Liver (tissue), 9 donors: Measurements from ENCODE around the gene ZIC2. TPM values are rescaled to one million over a fixed set of nuclear protein-coding genes. Genes with fewer than 3 reads are reported as not detected.

Source experiments
- DNase-seq: peaks from one replicate; pipeline ENCODE4 v3.0.0-alpha.2; 2017; ENCODE audit warnings: low spot score
- H3K27ac ChIP-seq, 2 donors: one replicate each; pipeline ENCODE4 v1.7.0; 2013; ENCODE audit warnings: inconsistent platforms in 2 of 2, low read length in 2 of 2, control low read depth in 1 of 2, low read depth in 1 of 2, mild to moderate bottlenecking in 1 of 2
- H3K27me3 ChIP-seq, 4 donors: one replicate each; pipeline versions ENCODE4 v1.6.1 to v1.7.0; 2013; ENCODE audit warnings: low read length in 3 of 4, inconsistent platforms in 1 of 4, mild to moderate bottlenecking in 1 of 4, moderate library complexity in 1 of 4; ENCODE audit not compliant: control insufficient read depth in 4 of 4, insufficient read depth in 4 of 4
- H3K36me3 ChIP-seq, 4 donors: one replicate each; pipeline versions ENCODE4 v1.6.1 to v1.7.0; 2013; ENCODE audit warnings: low read length in 3 of 4, mild to moderate bottlenecking in 3 of 4, low read depth in 1 of 4, moderate library complexity in 1 of 4; ENCODE audit not compliant: control insufficient read depth in 4 of 4, insufficient read depth in 3 of 4
- H3K4me1 ChIP-seq, 4 donors: one replicate each; pipeline versions ENCODE4 v1.6.1 to v1.7.0; 2013; ENCODE audit warnings: low read length in 3 of 4, mild to moderate bottlenecking in 3 of 4, moderate library complexity in 1 of 4; ENCODE audit not compliant: control insufficient read depth in 4 of 4, insufficient read depth in 4 of 4
- H3K4me3 ChIP-seq, 3 donors: one replicate each; pipeline versions ENCODE4 v1.6.1 to v1.7.0; 2013; ENCODE audit warnings: low read length in 3 of 3, control low read depth in 1 of 3, low read depth in 1 of 3, mild to moderate bottlenecking in 1 of 3
- H3K9ac ChIP-seq, 2 donors: one replicate each; pipeline ENCODE4 v1.7.0; 2013; ENCODE audit warnings: low read length in 2 of 2, mild to moderate bottlenecking in 2 of 2, moderate library complexity in 2 of 2, control low read depth in 1 of 2, low read depth in 1 of 2
- H3K9me3 ChIP-seq, 4 donors: one replicate each; pipeline versions ENCODE4 v1.6.1 to v1.7.0; 2013; ENCODE audit warnings: low read length in 3 of 4; ENCODE audit not compliant: control insufficient read depth in 4 of 4
- EGR1 ChIP-seq, 2 donors: IDR thresholded peaks; 2 replicates each; pipeline ENCODE4 v1.6.1; 2016 to 2018; ENCODE audit warnings: antibody characterized with exemption in 2 of 2, low read depth in 2 of 2
- FOXA1 ChIP-seq: IDR thresholded peaks from 2 replicates; pipeline ENCODE4 v1.6.1; 2016; ENCODE audit warnings: antibody characterized with exemption
- FOXA2 ChIP-seq: IDR thresholded peaks from 2 replicates; pipeline ENCODE4 v1.6.1; 2016; ENCODE audit warnings: antibody characterized with exemption
- GABPA ChIP-seq, 2 donors: IDR thresholded peaks in 1 of 2; conservative IDR thresholded peaks in 1 of 2; 2 replicates each; pipeline ENCODE4 v1.6.1; 2016; ENCODE audit warnings: antibody characterized with exemption in 2 of 2, mild to moderate bottlenecking in 1 of 2, moderate library complexity in 1 of 2
- HNF4A ChIP-seq, 2 donors: conservative IDR thresholded peaks; 2 replicates each; pipeline ENCODE4 v1.6.1; 2016; ENCODE audit warnings: antibody characterized with exemption in 2 of 2, mild to moderate bottlenecking in 2 of 2
- HNF4G ChIP-seq: IDR thresholded peaks from 2 replicates; pipeline ENCODE4 v1.6.1; 2016; ENCODE audit warnings: antibody characterized with exemption
- JUND ChIP-seq, 2 donors: IDR thresholded peaks; 2 replicates each; pipeline ENCODE4 v1.6.1; 2016; ENCODE audit warnings: antibody characterized with exemption in 2 of 2
- MAX ChIP-seq: IDR thresholded peaks from 2 replicates; pipeline ENCODE4 v1.6.1; 2016; ENCODE audit warnings: antibody characterized with exemption
- NR2F2 ChIP-seq: IDR thresholded peaks from 2 replicates; pipeline ENCODE4 v1.6.1; 2016; ENCODE audit warnings: antibody characterized with exemption
- RAD21 ChIP-seq, 2 donors: IDR thresholded peaks; 2 replicates each; pipeline ENCODE4 v1.6.1; 2016; ENCODE audit warnings: antibody characterized with exemption in 2 of 2, mild to moderate bottlenecking in 2 of 2
- REST ChIP-seq: IDR thresholded peaks from 2 replicates; pipeline ENCODE4 v1.6.1; 2016; ENCODE audit warnings: antibody characterized with exemption, mild to moderate bottlenecking
- RXRA ChIP-seq, 2 donors: IDR thresholded peaks; 2 replicates each; pipeline ENCODE4 v1.6.1; 2017 to 2018; ENCODE audit warnings: antibody characterized with exemption in 2 of 2, mild to moderate bottlenecking in 1 of 2
- SP1 ChIP-seq: IDR thresholded peaks from 2 replicates; pipeline ENCODE4 v1.6.1; 2018; ENCODE audit warnings: antibody characterized with exemption, mild to moderate bottlenecking
- TAF1 ChIP-seq: conservative IDR thresholded peaks from 2 replicates; pipeline ENCODE4 v1.6.1; 2016; ENCODE audit warnings: antibody characterized with exemption, mild to moderate bottlenecking
- YY1 ChIP-seq: IDR thresholded peaks from 2 replicates; pipeline ENCODE4 v1.6.1; 2016; ENCODE audit warnings: antibody characterized with exemption, mild to moderate bottlenecking
- ZBTB33 ChIP-seq: IDR thresholded peaks from 2 replicates; pipeline ENCODE4 v1.6.1; 2016; ENCODE audit warnings: antibody characterized with exemption
- WGBS: extraction: QIAGEN DNeasy Blood & Tissue Kit; methylation state at CpG from one replicate; pipeline ENCODE4 v1.1.7; 2013; 5-methylcytosine and 5-hydroxymethylcytosine counted together
- polyA plus RNA-seq, 2 donors: library from polyadenylated mRNA; stranded (reverse) in 1 of 2; unstranded in 1 of 2; fragments of 200-250 nt in 1 of 2; fragments of >200 nt in 1 of 2; fragmentation: Nextera tagmentation in 1 of 2; extraction: Ambion mirVana in 1 of 2; gene quantifications; one replicate each; pipeline versions ENCODE4 v1.2.1 to v1.2.3, GENCODE V29; 2013 to 2015
- total RNA-seq, 2 donors: library from RNA; depleted of rRNA; stranded (reverse); fragments of >200 nt; gene quantifications; one replicate each; pipeline ENCODE4 v1.2.3, GENCODE V29; 2014
- TF ChIP-seq, protein P1 (sequence below): IDR thresholded peaks from 2 replicates; pipeline ENCODE4 v1.6.1; 2016; ENCODE audit warnings: antibody characterized with exemption
- donor health status: healthy.
- donor health status: healthy.
- donor health status: healthy.
- donor health status: healthy.
- donor health status: healthy.

The ZIC2 gene
- total and polyA plus RNA-seq, 4 donors: not detected

DNA sequence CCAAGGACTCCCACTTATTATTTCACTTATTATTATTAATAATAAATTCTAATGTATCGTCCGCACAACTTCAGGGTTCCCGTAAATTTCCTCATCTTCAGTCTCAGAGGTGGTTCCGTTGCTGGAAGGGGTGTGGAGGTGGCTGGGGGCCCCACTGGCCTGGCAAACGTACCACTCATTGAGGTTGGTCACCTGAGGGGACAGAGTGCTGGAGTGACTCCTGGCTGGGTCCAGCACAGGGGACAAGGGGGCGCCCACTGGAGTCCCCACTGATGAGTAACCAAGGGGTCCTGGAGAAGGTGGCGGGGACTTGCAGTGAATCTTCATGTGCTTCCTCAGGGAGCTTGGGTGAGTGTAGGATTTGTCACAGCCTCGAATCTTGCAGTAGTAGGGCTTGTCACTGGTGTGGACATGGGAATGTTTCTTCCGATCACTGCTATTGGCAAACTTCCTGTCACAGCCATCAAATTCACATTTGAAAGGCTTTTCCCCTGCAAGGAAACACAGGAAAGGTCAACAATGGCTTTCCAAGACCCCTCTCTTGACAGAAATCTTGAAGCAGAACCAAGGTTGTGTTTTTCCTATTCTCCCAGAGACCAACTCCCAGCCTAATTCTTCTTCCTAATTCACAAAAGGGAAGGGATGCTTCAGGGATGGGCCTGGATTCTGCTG is 16.1 kb upstream of the ZIC2 start:
- DNase-seq: no peak
- Histone ChIP-seq H3K27me3 (peaks cover 0 to 44% (median 24%) of the 10 kb centered on the region in 4 donors), H3K9me3 (peaks cover 0 to 5% (median 0%) of the 10 kb centered on the region in 4 donors), H3K9ac (no peak overlapping the region), H3K27ac (no peak overlapping the region), H3K4me3 (no peak overlapping the region), H3K36me3 (no peaks in the 10 kb centered on the region), H3K4me1 (peaks cover 0 to 16% (median 7%) of the 10 kb centered on the region in 4 donors)
- 89% methylated on average over 9 of the region's 9 CpGs for WGBS
- TF ChIP-seq REST: no peak
- no peak for TF ChIP-seq NR2F2
- TF ChIP-seq EGR1 (IDR thresholded peaks at IDR 0.05; ENCODE audit: low read depth in 2 of 2): no peak
- TF ChIP-seq MAX: no peak

GRCh38 chr13:99966064-99966805 is 15.3 kb upstream of the ZIC2 start:
- H3K36me3 ChIP-seq: no peaks in the 10 kb centered on the region
- WGBS: 81% methylated on average over 8 of the region's 8 CpGs
- no peak overlapping the region for H3K9ac ChIP-seq
- H3K27me3 ChIP-seq: peaks cover 0 to 44% (median 24%) of the 10 kb centered on the region in 4 donors
- H3K9me3 ChIP-seq: peaks cover 0 to 5% (median 0%) of the 10 kb centered on the region in 4 donors
- DNase-seq: no peak
- no peak overlapping the region for H3K27ac ChIP-seq
- H3K4me3 ChIP-seq: no peak overlapping the region
- H3K4me1 ChIP-seq: peaks cover 0 to 22% (median 12%) of the 10 kb centered on the region in 4 donors
- TF ChIP-seq JUND (IDR thresholded peaks at IDR 0.05) (no peak), HNF4G (no peak), SP1 (no peak), TAF1 (no peak), RXRA (IDR thresholded peaks at IDR 0.05) (no peak), EGR1 (IDR thresholded peaks at IDR 0.05; ENCODE audit: low read depth in 2 of 2) (no peak), YY1 (no peak), MAX (no peak)
- TF ChIP-seq, protein P1, sequence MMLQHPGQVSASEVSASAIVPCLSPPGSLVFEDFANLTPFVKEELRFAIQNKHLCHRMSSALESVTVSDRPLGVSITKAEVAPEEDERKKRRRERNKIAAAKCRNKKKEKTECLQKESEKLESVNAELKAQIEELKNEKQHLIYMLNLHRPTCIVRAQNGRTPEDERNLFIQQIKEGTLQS: no peak

- Histone ChIP-seq H3K4me3 (no peak overlapping the region), H3K27ac (no peak overlapping the region), H3K9me3 (peaks cover 0 to 11% (median 0%) of the 10 kb centered on the region in 4 donors), H3K36me3 (no peaks in the 10 kb centered on the region), H3K9ac (no peak overlapping the region), H3K4me1 (peaks cover 0 to 29% (median 14%) of the 10 kb centered on the region in 4 donors), H3K27me3 (peaks cover 0 to 43% (median 24%) of the 10 kb centered on the region in 4 donors)
- WGBS: 77% methylated on average over 9 of the region's 9 CpGs
- no peak for DNase-seq
- no peak for TF ChIP-seq TAF1
- TF ChIP-seq YY1: no peak
- no peak for TF ChIP-seq HNF4A (conservative IDR thresholded peaks at IDR 0.05)
- no peak for TF ChIP-seq EGR1 (IDR thresholded peaks at IDR 0.05; ENCODE audit: low read depth in 2 of 2)
- no peak for TF ChIP-seq ZBTB33
- TF ChIP-seq NR2F2: no peak
- TF ChIP-seq HNF4G: no peak
- TF ChIP-seq, protein P1: no peak
- no peak for TF ChIP-seq MAX
- no peak for TF ChIP-seq GABPA (IDR thresholded peaks at IDR 0.05 in 1 of 2, conservative IDR thresholded peaks at IDR 0.05 in 1 of 2)
- TF ChIP-seq FOXA2: no peak
- no peak for TF ChIP-seq RAD21 (IDR thresholded peaks at IDR 0.05)
- no peak for TF ChIP-seq FOXA1
Measured at GRCh38 chr13:99967498-99967868, 14.1 kb upstream of the ZIC2 start.
